ENCODE data around the gene INF2. TPM values are rescaled to one million over a fixed set of nuclear protein-coding genes. Genes with fewer than 3 reads are reported as not detected.

INF2 gene
- total RNA-seq, 1 donor from 2014 or later = 126 TPM

GRCh38 chr14:104724407-104724980 is 35.1 kb downstream of the INF2 start:
- H3K4me3 ChIP-seq (ENCODE audit: insufficient read depth, low read depth, low read length) = peak overlapping the region; percentile 42
- H3K79me2 ChIP-seq (ENCODE audit: insufficient read depth, low read length) = no peaks in the 10 kb centered on the region
- no peak for TF ChIP-seq EZH2 (IDR thresholded peaks at IDR 0.05; ENCODE audit: insufficient read depth, low read length)
- H3K27me3 ChIP-seq (ENCODE audit: insufficient read depth, low read length) = no peaks in the 10 kb centered on the region
- H3K27ac ChIP-seq (ENCODE audit: low read depth, low read length) = no peak overlapping the region
- Mint-ChIP-seq H3K4me1 (ENCODE audit: low read depth, unreplicated experiment) (peaks cover 7% of the 10 kb centered on the region), H3K27ac (ENCODE audit: unreplicated experiment) (no peak overlapping the region), H3K36me3 (ENCODE audit: low read depth, unreplicated experiment) (peaks cover 3% of the 10 kb centered on the region), H3K27me3 (ENCODE audit: low read depth, unreplicated experiment) (peaks cover 16% of the 10 kb centered on the region), H3K9me3 (ENCODE audit: unreplicated experiment) (no peaks in the 10 kb centered on the region), H3K4me3 (ENCODE audit: unreplicated experiment) (peak overlapping the region; percentile 50)
- peaks cover 21% of the 10 kb centered on the region for H3K4me1 ChIP-seq (ENCODE audit: insufficient read depth, low read length)
- no peak for DNase-seq (ENCODE audit: low read depth)
- no peak overlapping the region for H3K9ac ChIP-seq (ENCODE audit: low read length)
- no peaks in the 10 kb centered on the region for H3K9me3 ChIP-seq (ENCODE audit: insufficient read depth, low read depth, low read length)
- FAIRE-seq = no peak
- H4K20me1 ChIP-seq (ENCODE audit: insufficient read depth, low read length) = peaks cover 31% of the 10 kb centered on the region
- peak overlapping the region; percentile 41 for H2AFZ ChIP-seq (ENCODE audit: low read depth, low read length)
- no peaks in the 10 kb centered on the region for H3K36me3 ChIP-seq (ENCODE audit: insufficient read depth, low read length)
- H3K4me2 ChIP-seq (ENCODE audit: low read length) = peak overlapping the region; percentile 81

GRCh38 chr14:104724981-104725771 is 35.8 kb downstream of the INF2 start:
- H3K4me1 ChIP-seq (ENCODE audit: insufficient read depth, low read length) = peaks cover 21% of the 10 kb centered on the region
- Mint-ChIP-seq H3K9me3 (ENCODE audit: unreplicated experiment) (no peaks in the 10 kb centered on the region), H3K36me3 (ENCODE audit: low read depth, unreplicated experiment) (no peaks in the 10 kb centered on the region), H3K4me1 (ENCODE audit: low read depth, unreplicated experiment) (peaks cover 7% of the 10 kb centered on the region), H3K4me3 (ENCODE audit: unreplicated experiment) (peak overlapping the region; percentile 50), H3K27ac (ENCODE audit: unreplicated experiment) (peak overlapping the region; percentile 72), H3K27me3 (ENCODE audit: low read depth, unreplicated experiment) (peaks cover 17% of the 10 kb centered on the region)
- FAIRE-seq (no peak), DNase-seq (ENCODE audit: low read depth) (no peak)
- H3K27me3 ChIP-seq (ENCODE audit: insufficient read depth, low read length) = no peaks in the 10 kb centered on the region
- no peak for TF ChIP-seq EZH2 (IDR thresholded peaks at IDR 0.05; ENCODE audit: insufficient read depth, low read length)
- TF ChIP-seq CTCF (IDR thresholded peaks at IDR 0.05; ENCODE audit: insufficient read depth, low read depth, low read length) = peak; percentile 10
- no peak overlapping the region for H3K9ac ChIP-seq (ENCODE audit: low read length)
- H3K9me3 ChIP-seq (ENCODE audit: insufficient read depth, low read depth, low read length) = no peaks in the 10 kb centered on the region
- no peak overlapping the region for H3K4me3 ChIP-seq (ENCODE audit: insufficient read depth, low read depth, low read length)
- H3K4me2 ChIP-seq (ENCODE audit: low read length) = peak overlapping the region; percentile 81
- no peak overlapping the region for H3K27ac ChIP-seq (ENCODE audit: low read depth, low read length)
- H3K36me3 ChIP-seq (ENCODE audit: insufficient read depth, low read length) = no peaks in the 10 kb centered on the region
- no peaks in the 10 kb centered on the region for H3K79me2 ChIP-seq (ENCODE audit: insufficient read depth, low read length)
- H4K20me1 ChIP-seq (ENCODE audit: insufficient read depth, low read length) = peaks cover 28% of the 10 kb centered on the region
- H2AFZ ChIP-seq (ENCODE audit: low read depth, low read length) = no peak overlapping the region

GRCh38 chr14:104725772-104726548 is 36.5 kb downstream of the INF2 start:
- no peak overlapping the region for H3K4me2 ChIP-seq (ENCODE audit: low read length)
- peaks cover 21% of the 10 kb centered on the region for H3K4me1 ChIP-seq (ENCODE audit: insufficient read depth, low read length)
- TF ChIP-seq EZH2 (IDR thresholded peaks at IDR 0.05; ENCODE audit: insufficient read depth, low read length) = no peak
- TF ChIP-seq CTCF (IDR thresholded peaks at IDR 0.05; ENCODE audit: insufficient read depth, low read depth, low read length) = no peak
- no peak overlapping the region for H3K27ac ChIP-seq (ENCODE audit: low read depth, low read length)
- Mint-ChIP-seq H3K27me3 (ENCODE audit: low read depth, unreplicated experiment) (peaks cover 19% of the 10 kb centered on the region), H3K36me3 (ENCODE audit: low read depth, unreplicated experiment) (no peaks in the 10 kb centered on the region), H3K4me3 (ENCODE audit: unreplicated experiment) (no peak overlapping the region), H3K27ac (ENCODE audit: unreplicated experiment) (peak overlapping the region; percentile 58), H3K9me3 (ENCODE audit: unreplicated experiment) (no peaks in the 10 kb centered on the region), H3K4me1 (ENCODE audit: low read depth, unreplicated experiment) (peaks cover 7% of the 10 kb centered on the region)
- no peak overlapping the region for H3K4me3 ChIP-seq (ENCODE audit: insufficient read depth, low read depth, low read length)
- no peaks in the 10 kb centered on the region for H3K36me3 ChIP-seq (ENCODE audit: insufficient read depth, low read length)
- no peak for FAIRE-seq
- H2AFZ ChIP-seq (ENCODE audit: low read depth, low read length) = no peak overlapping the region
- no peaks in the 10 kb centered on the region for H3K9me3 ChIP-seq (ENCODE audit: insufficient read depth, low read depth, low read length)
- no peak overlapping the region for H3K9ac ChIP-seq (ENCODE audit: low read length)
- H3K79me2 ChIP-seq (ENCODE audit: insufficient read depth, low read length) = no peaks in the 10 kb centered on the region
- no peak for DNase-seq (ENCODE audit: low read depth)
- H3K27me3 ChIP-seq (ENCODE audit: insufficient read depth, low read length) = no peaks in the 10 kb centered on the region
- H4K20me1 ChIP-seq (ENCODE audit: insufficient read depth, low read length) = peaks cover 27% of the 10 kb centered on the region
